ENCODE measurements around the gene KRCC1.
"Not testable (repeated sequence)": the region's sequence is repeated elsewhere in the genome, so short reads cannot be mapped to it uniquely, and the experiment has no call there.

KRCC1 gene

DNA sequence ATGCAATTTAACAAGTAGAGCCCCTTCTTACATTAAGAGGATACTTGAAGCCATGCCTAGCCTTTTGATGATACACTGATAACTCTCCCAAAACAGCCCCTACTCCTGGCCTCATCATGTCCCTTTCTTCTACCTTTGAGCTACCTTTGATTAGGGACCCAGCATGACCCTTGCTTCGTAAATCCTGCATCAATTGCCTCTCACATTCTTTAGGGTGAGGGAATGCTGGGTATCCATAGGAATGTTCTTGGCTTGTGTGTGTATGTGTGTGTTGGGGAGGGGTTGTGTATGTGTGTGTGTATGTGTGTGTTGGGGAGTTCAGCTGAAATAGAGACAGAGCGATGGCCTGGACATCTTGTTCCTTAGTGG is 5.3 kb upstream of the KRCC1 start:
- Mint-ChIP-seq H3K4me1 (peaks cover 33% of the 10 kb centered on the region), H3K36me3 (no peaks in the 10 kb centered on the region), H3K27ac (no peak overlapping the region)

GRCh38 chr2:88059979-88060906 is 4.7 kb upstream of the KRCC1 start:
- Mint-ChIP-seq H3K4me1 (peaks cover 36% of the 10 kb centered on the region), H3K4me3 (no peak overlapping the region), H3K36me3 (no peaks in the 10 kb centered on the region), H3K9me3 (no peaks in the 10 kb centered on the region), H3K27ac (no peak overlapping the region), H3K27me3 (no peaks in the 10 kb centered on the region)

More for the DNA sequence above, 5.3 kb upstream of the KRCC1 start:
- Mint-ChIP-seq H3K27me3 (no peaks in the 10 kb centered on the region), H3K9me3 (no peaks in the 10 kb centered on the region), H3K4me3 (no peak overlapping the region)

DNA sequence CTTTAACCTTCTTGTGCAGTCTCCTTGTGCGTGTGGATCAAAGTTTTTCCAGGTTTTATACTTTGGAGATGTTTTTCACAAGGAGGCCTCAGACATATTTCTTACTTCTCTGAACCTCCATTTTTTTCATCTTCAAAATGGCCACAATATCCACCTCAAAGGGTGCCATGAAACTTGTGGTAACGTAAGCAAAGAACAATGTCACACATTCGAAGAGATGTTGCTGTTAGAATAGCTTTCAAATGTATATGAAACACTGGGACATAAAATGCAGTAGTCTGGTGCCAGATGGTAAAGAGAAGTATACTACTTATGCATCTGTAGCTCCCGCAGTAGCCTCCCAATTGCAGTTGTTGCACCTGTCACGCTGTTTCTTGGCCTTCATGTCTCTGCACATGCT is 2.6 kb upstream of the KRCC1 start:
- peaks cover 55% of the 10 kb centered on the region for H3K4me1 Mint-ChIP-seq
- H3K27ac Mint-ChIP-seq: no peak overlapping the region
- no peaks in the 10 kb centered on the region for H3K9me3 Mint-ChIP-seq
- H3K36me3 Mint-ChIP-seq: peaks cover 2% of the 10 kb centered on the region
- H3K27me3 Mint-ChIP-seq: no peaks in the 10 kb centered on the region
- H3K4me3 Mint-ChIP-seq: no peak overlapping the region

DNA sequence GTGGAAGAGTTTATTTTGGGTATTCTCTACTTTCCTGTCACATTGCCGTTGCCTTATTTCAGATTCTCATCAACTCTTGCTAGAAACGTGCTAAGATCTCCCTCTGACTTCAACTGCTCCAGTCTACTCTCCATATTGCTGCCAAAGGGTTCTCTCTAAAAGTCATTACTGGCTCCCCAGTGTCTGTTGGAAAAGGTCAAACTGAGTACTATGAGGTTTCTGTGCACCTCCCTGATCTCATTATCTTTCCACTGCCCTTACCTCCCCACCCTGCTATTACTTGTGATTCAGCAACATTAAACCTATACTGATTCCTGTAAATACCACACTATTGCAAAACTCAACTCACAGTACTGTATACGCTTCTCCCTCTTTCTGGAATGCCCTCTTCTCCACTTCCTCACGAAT is 1.9 kb upstream of the KRCC1 start:
- H3K36me3 Mint-ChIP-seq: peaks cover 2% of the 10 kb centered on the region
- no peaks in the 10 kb centered on the region for H3K9me3 Mint-ChIP-seq
- no peaks in the 10 kb centered on the region for H3K27me3 Mint-ChIP-seq
- H3K27ac Mint-ChIP-seq: peak overlapping the region; percentile 69
- H3K4me3 Mint-ChIP-seq: peak overlapping the region; percentile 1
- H3K4me1 Mint-ChIP-seq: peaks cover 63% of the 10 kb centered on the region

DNA sequence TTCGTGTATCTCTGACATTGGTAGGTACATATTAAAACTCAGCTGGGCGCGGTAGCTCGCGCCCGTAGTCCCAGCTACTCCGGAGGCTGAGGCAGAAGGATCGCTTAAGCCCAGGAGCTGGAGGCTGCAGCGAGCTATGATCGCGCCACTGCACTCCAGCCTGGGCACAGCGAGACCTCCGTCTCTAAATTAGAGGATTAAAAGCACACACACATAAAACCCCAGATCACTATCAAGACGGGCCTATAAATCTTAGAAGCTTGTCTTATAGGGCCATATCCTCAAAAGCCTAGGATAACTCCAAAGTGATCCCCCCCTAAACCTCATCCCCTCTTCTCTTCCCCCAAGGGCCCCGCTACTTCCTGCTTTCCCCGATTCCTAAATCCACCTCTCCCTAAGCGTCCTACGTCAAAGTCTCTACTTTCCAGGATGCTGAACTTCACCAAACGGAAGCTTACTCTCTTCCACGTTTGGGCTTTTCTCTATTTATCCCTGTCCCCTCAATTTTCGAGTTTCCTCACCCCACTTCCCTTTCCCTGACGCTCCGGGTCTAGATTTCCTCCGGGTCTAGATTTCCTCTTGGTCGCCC is 707 bp downstream of the KRCC1 start:
- peaks cover 7% of the 10 kb centered on the region for H3K36me3 Mint-ChIP-seq
- H3K4me1 Mint-ChIP-seq: peaks cover 76% of the 10 kb centered on the region
- H3K27ac Mint-ChIP-seq: peak overlapping the region; percentile 96
- H3K4me3 Mint-ChIP-seq: peak overlapping the region; percentile 91
- H3K9me3 Mint-ChIP-seq: no peaks in the 10 kb centered on the region
- H3K27me3 Mint-ChIP-seq: no peaks in the 10 kb centered on the region

GRCh38 chr2:88053934-88054781 is 1.4 kb downstream of the KRCC1 start:
- Mint-ChIP-seq H3K27ac (peak overlapping the region; percentile 96), H3K4me3 (peak overlapping the region; percentile 91), H3K4me1 (peaks cover 80% of the 10 kb centered on the region), H3K36me3 (peaks cover 7% of the 10 kb centered on the region), H3K27me3 (no peaks in the 10 kb centered on the region), H3K9me3 (no peaks in the 10 kb centered on the region)

DNA sequence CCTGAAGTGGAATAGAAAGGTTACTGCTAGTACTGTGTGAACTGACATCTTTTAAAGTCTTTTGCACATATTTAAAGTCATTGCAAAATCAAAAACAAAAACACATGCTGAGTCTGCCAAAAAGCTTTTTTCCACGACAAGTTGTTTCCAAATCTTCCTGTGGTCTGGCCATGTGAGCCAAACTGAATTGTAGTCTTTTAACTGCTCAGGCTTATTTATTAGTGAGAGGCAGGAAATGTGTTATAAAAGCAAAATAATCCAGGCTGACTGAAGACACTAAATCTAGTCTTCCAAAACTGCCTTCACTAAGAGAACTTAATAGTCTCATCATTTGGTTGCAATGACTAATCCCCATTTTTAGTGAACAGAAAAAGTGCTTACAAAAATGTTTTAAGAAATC is 2.3 kb downstream of the KRCC1 start:
- peaks cover 85% of the 10 kb centered on the region for H3K4me1 Mint-ChIP-seq
- peak overlapping the region; percentile 79 for H3K27ac Mint-ChIP-seq
- peak overlapping the region; percentile 91 for H3K4me3 Mint-ChIP-seq
- H3K9me3 Mint-ChIP-seq: no peaks in the 10 kb centered on the region
- H3K27me3 Mint-ChIP-seq: no peaks in the 10 kb centered on the region
- H3K36me3 Mint-ChIP-seq: peaks cover 10% of the 10 kb centered on the region

DNA sequence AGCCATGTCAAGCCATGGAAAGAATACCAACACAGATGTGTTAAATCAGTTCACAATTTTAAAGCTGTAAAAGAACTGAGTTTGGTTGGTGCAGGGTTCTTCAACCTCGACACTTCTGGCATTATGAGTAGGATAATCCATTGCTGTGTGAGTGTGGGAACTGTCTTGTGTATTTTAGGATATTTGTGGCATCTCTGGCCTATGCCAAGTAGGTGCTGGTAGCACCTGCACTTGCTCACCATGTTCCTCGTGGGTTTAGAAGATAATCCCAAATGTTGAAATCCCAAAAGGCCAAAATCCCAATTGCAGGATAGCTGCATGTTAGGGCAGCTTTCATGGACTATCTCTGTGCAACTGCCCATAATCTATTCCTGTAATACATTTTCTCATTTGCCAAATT is 3.8 kb downstream of the KRCC1 start:
- Mint-ChIP-seq H3K27ac (no peak overlapping the region), H3K4me1 (peaks cover 70% of the 10 kb centered on the region), H3K36me3 (peaks cover 10% of the 10 kb centered on the region), H3K4me3 (no peak overlapping the region), H3K9me3 (no peaks in the 10 kb centered on the region), H3K27me3 (no peaks in the 10 kb centered on the region)

DNA sequence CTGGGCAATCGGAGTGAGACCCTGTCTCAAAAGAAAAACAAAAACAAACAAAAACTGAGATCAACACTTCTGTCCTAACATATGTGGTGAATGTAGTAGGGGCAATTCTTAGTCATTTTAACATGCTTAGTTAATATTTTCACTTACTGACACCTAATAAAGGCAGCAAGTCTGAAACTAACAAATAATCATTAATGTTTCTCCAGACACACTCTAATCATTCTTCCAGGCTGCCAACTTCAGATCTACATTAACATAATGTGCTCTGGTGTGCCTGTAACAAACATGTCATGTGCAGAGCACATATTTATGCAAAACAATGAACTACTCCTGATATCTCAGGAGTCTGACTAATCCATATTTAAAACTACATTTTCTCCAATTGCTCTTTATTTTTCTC is 6.0 kb downstream of the KRCC1 start:
- peaks cover 10% of the 10 kb centered on the region for H3K36me3 Mint-ChIP-seq
- peak overlapping the region; percentile 77 for H3K27ac Mint-ChIP-seq
- H3K27me3 Mint-ChIP-seq: no peaks in the 10 kb centered on the region
- H3K4me3 Mint-ChIP-seq: no peak overlapping the region
- H3K9me3 Mint-ChIP-seq: no peaks in the 10 kb centered on the region
- H3K4me1 Mint-ChIP-seq: peaks cover 69% of the 10 kb centered on the region

GRCh38 chr2:88048541-88048940 is 7.0 kb downstream of the KRCC1 start:
- Mint-ChIP-seq H3K27ac (peak overlapping the region; percentile 43), H3K9me3 (no peaks in the 10 kb centered on the region), H3K36me3 (peaks cover 10% of the 10 kb centered on the region), H3K27me3 (no peaks in the 10 kb centered on the region), H3K4me1 (peaks cover 63% of the 10 kb centered on the region), H3K4me3 (no peak overlapping the region)

GRCh38 chr2:88045561-88045960 is 10.0 kb downstream of the KRCC1 start:
- H3K27ac Mint-ChIP-seq, H3K4me3 Mint-ChIP-seq, H3K9me3 Mint-ChIP-seq, H3K36me3 Mint-ChIP-seq, H3K27me3 Mint-ChIP-seq: not testable (repeated sequence)
- H3K4me1 Mint-ChIP-seq: peaks cover 62% of the 10 kb centered on the region

DNA sequence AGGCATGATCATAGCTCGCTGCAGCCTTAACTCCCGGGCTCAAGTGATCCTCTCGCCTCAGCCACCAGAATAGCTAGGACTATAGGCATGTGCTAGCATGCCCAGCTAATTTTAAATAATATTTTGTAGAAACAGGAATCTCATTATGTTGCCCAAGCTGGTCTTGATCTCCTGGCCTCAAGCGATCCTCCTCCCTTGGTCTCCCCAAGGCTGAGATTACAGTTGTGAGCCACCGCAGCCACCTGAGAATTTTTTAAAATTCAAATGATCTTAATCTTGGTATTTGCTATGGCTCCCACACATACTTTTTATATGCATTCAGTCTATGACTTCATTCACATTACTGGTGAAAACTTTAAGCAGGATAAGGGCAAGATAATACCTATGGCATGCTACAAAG is 13.1 kb downstream of the KRCC1 start:
- no peak overlapping the region for H3K4me3 Mint-ChIP-seq
- H3K9me3 Mint-ChIP-seq: no peaks in the 10 kb centered on the region
- H3K36me3 Mint-ChIP-seq: no peaks in the 10 kb centered on the region
- no peak overlapping the region for H3K27ac Mint-ChIP-seq
- H3K4me1 Mint-ChIP-seq: peaks cover 63% of the 10 kb centered on the region
- no peaks in the 10 kb centered on the region for H3K27me3 Mint-ChIP-seq

DNA sequence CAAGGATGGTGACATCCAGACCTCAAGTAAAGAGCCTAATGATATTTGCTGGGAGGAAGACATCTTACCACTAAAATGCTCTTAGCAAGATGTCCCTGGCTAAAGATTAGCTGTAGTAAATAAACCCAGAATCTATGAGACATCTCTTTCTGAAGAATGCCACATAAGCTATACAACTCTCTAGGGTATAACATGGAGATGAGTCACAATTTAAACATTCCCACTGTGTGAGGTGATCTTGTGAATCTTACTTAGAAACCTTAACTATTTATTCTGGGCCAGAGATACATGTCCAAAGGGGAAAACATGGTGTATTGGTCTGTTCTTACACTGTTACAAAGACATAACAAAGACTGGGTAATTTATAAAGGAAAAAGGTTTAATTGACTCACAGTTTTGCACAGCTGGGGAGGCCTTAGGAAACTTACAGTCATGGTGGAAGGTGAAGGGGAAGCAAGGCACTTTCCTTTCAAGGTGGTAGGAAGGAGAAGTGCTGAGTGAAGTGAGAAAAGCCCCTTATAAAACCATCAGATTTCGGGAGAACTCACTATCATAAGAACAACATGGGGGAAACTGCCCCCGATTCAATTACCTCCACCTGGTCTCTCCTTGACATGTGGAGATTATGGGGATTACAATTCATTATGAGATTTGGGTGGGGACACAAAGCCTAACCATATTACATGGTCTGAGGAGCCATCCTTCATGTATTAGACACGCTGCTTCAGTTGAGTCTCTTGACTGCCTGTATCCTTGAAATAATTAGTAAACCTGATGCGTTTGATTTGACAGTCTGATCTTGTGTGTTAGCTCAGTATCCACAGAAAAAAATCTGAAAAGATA is 17.1 kb downstream of the KRCC1 start:
- Mint-ChIP-seq H3K27ac (peak overlapping the region; percentile 63), H3K9me3 (no peaks in the 10 kb centered on the region), H3K4me3 (no peak overlapping the region), H3K36me3 (peaks cover 12% of the 10 kb centered on the region), H3K4me1 (peaks cover 61% of the 10 kb centered on the region), H3K27me3 (no peaks in the 10 kb centered on the region)

DNA sequence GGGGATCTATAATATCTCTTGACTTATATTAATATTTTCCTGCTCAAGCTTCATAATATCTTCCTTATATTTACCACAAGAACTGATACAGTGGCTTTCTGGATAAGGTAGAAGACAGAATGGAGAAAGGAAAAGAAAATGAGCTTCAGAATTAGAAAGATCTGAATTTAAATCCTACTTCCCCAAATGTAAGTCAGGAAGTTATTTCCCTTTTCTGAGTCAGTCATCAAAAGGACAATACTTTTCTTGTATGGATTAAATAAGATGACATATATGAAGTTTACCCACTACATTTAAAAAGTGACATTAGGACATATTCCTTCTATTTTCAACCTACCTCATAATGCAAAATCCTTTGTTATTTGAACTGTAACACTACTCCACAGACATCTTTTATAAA is 19.0 kb downstream of the KRCC1 start:
- Mint-ChIP-seq H3K27me3 (no peaks in the 10 kb centered on the region), H3K9me3 (no peaks in the 10 kb centered on the region), H3K36me3 (peaks cover 15% of the 10 kb centered on the region), H3K4me3 (no peak overlapping the region), H3K4me1 (peaks cover 47% of the 10 kb centered on the region), H3K27ac (no peak overlapping the region)

DNA sequence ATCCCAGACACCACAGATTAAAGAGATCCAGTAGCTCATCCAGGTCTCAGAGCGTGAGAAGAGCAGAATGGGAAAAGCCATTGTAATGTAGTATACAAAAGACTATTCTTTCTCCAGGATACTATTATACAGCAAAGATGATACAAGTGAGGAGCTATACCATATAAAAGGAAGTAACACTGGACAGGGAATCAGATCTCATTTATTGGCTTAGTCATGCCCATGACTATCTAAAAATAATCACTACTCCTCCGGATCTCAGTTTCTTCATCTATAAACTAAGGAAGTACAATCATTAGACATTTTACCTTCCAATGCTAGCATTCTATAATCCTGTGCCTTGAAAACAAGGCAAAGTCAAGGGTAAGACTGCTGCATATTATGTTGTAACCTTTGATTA is 19.4 kb downstream of the KRCC1 start:
- H3K36me3 Mint-ChIP-seq: peaks cover 15% of the 10 kb centered on the region
- H3K9me3 Mint-ChIP-seq: no peaks in the 10 kb centered on the region
- H3K4me1 Mint-ChIP-seq: peaks cover 43% of the 10 kb centered on the region
- no peaks in the 10 kb centered on the region for H3K27me3 Mint-ChIP-seq
- no peak overlapping the region for H3K27ac Mint-ChIP-seq
- H3K4me3 Mint-ChIP-seq: no peak overlapping the region
